Measurements from ENCODE around the gene ALG8.
"Not testable (repeated sequence)": the region's sequence is repeated elsewhere in the genome, so short reads cannot be mapped to it uniquely, and the experiment has no call there.

Gene ALG8

GRCh38 chr11:78077592-78077991, 61.8 kb downstream of the ALG8 start:
- H3K4me3 Mint-ChIP-seq, result peak overlapping the region; percentile 95
- not testable (repeated sequence) for H3K27me3 Mint-ChIP-seq, H3K9me3 Mint-ChIP-seq, H3K27ac Mint-ChIP-seq
- H3K4me1 Mint-ChIP-seq (ENCODE audit: low read depth), result peaks cover 58% of the 10 kb centered on the region
- peaks cover 21% of the 10 kb centered on the region for H3K36me3 Mint-ChIP-seq (ENCODE audit: low read depth)

DNA sequence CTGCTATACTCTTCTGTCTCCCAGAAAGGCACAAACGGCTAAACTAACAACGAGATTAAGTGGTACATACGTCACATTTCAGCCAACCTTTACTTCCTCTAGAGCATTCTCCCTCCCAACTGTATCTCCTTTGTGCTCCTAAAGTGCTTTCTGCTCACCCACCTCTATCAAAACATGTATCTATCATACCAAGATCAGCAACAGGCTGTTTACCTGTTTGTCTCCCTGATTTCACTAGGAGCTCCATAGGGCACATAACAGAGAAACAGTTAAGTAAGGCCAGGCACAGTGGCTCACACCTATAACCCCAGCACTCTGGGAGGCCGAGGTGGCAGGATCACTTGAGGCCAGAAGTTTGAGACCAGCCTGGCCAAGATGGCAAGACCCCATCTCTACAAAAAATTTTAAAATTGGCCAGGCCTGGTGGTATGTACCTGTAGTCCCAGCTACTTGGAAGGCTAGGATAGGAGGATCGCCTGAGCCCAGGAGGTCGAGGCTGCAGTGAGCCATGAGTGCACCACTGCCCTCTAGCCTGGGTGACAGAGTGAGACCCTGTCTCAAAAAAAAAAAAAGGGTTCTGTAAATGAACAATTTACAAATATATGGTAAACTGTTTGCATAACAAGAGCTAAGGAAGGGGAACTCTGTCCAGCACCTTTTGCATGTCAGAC, 62.6 kb downstream of the ALG8 start:
- H3K27ac Mint-ChIP-seq, result no peak overlapping the region
- H3K4me3 Mint-ChIP-seq, result peak overlapping the region; percentile 1
- H3K4me1 Mint-ChIP-seq (ENCODE audit: low read depth), result peaks cover 61% of the 10 kb centered on the region
- H3K27me3 Mint-ChIP-seq, result no peaks in the 10 kb centered on the region
- peaks cover 26% of the 10 kb centered on the region for H3K36me3 Mint-ChIP-seq (ENCODE audit: low read depth)
- H3K9me3 Mint-ChIP-seq, result no peaks in the 10 kb centered on the region

GRCh38 chr11:78074756-78075155, 64.7 kb downstream of the ALG8 start:
- H3K27ac Mint-ChIP-seq, result no peak overlapping the region
- H3K36me3 Mint-ChIP-seq (ENCODE audit: low read depth), result peaks cover 40% of the 10 kb centered on the region
- H3K4me3 Mint-ChIP-seq, result no peak overlapping the region
- no peaks in the 10 kb centered on the region for H3K9me3 Mint-ChIP-seq
- no peaks in the 10 kb centered on the region for H3K27me3 Mint-ChIP-seq
- peaks cover 40% of the 10 kb centered on the region for H3K4me1 Mint-ChIP-seq (ENCODE audit: low read depth)

DNA sequence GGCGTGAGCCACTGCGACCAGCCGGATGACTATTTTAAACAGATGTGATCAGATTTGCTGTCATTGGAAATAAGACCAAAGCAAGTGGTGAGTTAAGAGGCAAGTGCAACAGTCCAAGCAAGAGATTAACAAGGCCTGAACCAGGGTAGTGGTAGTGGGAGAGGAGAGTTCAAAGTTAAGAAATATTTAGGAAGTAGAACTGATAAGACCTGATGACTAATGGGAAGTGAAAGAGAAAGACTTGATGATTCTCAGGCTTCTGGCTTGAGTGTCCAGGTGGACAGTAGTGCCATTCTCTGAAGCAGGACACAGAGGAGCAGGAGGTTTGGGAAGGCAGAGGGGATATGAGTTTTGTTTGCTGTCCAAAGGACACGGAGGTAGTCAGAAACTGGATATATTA, 67.0 kb downstream of the ALG8 start:
- Mint-ChIP-seq H3K4me3 (no peak overlapping the region), H3K4me1 (ENCODE audit: low read depth) (peaks cover 29% of the 10 kb centered on the region), H3K36me3 (ENCODE audit: low read depth) (peaks cover 58% of the 10 kb centered on the region), H3K9me3 (no peaks in the 10 kb centered on the region), H3K27ac (peak overlapping the region; percentile 24), H3K27me3 (no peaks in the 10 kb centered on the region)

- Mint-ChIP-seq H3K36me3 (ENCODE audit: low read depth) (peaks cover 61% of the 10 kb centered on the region), H3K4me3 (no peak overlapping the region), H3K4me1 (ENCODE audit: low read depth) (peaks cover 24% of the 10 kb centered on the region), H3K27ac (no peak overlapping the region), H3K27me3 (no peaks in the 10 kb centered on the region), H3K9me3 (no peaks in the 10 kb centered on the region)
Measured at GRCh38 chr11:78071717-78072116, 67.7 kb downstream of the ALG8 start.

GRCh38 chr11:78070621-78071020, 68.8 kb downstream of the ALG8 start:
- H3K9me3 Mint-ChIP-seq, result no peaks in the 10 kb centered on the region
- no peaks in the 10 kb centered on the region for H3K27me3 Mint-ChIP-seq
- peaks cover 56% of the 10 kb centered on the region for H3K36me3 Mint-ChIP-seq (ENCODE audit: low read depth)
- H3K4me3 Mint-ChIP-seq, result no peak overlapping the region
- peaks cover 13% of the 10 kb centered on the region for H3K4me1 Mint-ChIP-seq (ENCODE audit: low read depth)
- H3K27ac Mint-ChIP-seq, result no peak overlapping the region

- Mint-ChIP-seq H3K9me3 (no peaks in the 10 kb centered on the region), H3K27me3 (no peaks in the 10 kb centered on the region), H3K4me1 (ENCODE audit: low read depth) (peaks cover 6% of the 10 kb centered on the region)
Measured at GRCh38 chr11:78069465-78069864, 70.0 kb downstream of the ALG8 start.

GRCh38 chr11:78067704-78068103, 71.7 kb downstream of the ALG8 start:
- H3K27ac Mint-ChIP-seq, result no peak overlapping the region
- H3K27me3 Mint-ChIP-seq, result no peaks in the 10 kb centered on the region
- H3K36me3 Mint-ChIP-seq (ENCODE audit: low read depth), result peaks cover 48% of the 10 kb centered on the region
- H3K9me3 Mint-ChIP-seq, result no peaks in the 10 kb centered on the region
- peaks cover 5% of the 10 kb centered on the region for H3K4me1 Mint-ChIP-seq (ENCODE audit: low read depth)
- no peak overlapping the region for H3K4me3 Mint-ChIP-seq

More at GRCh38 chr11:78069465-78069864, 70.0 kb downstream of the ALG8 start:
- Mint-ChIP-seq H3K27ac (no peak overlapping the region), H3K4me3 (no peak overlapping the region), H3K36me3 (ENCODE audit: low read depth) (peaks cover 52% of the 10 kb centered on the region)

- Mint-ChIP-seq H3K9me3 (no peaks in the 10 kb centered on the region), H3K27me3 (no peaks in the 10 kb centered on the region), H3K27ac (no peak overlapping the region), H3K4me3 (no peak overlapping the region), H3K36me3 (ENCODE audit: low read depth) (peaks cover 39% of the 10 kb centered on the region), H3K4me1 (ENCODE audit: low read depth) (no peaks in the 10 kb centered on the region)
Measured at GRCh38 chr11:78066471-78066870, 73.0 kb downstream of the ALG8 start.

- Mint-ChIP-seq H3K4me3 (no peak overlapping the region), H3K4me1 (ENCODE audit: low read depth) (no peaks in the 10 kb centered on the region), H3K27me3 (no peaks in the 10 kb centered on the region), H3K27ac (no peak overlapping the region), H3K36me3 (ENCODE audit: low read depth) (peaks cover 32% of the 10 kb centered on the region), H3K9me3 (no peaks in the 10 kb centered on the region)
Measured at GRCh38 chr11:78065203-78065602, 74.2 kb downstream of the ALG8 start.

DNA sequence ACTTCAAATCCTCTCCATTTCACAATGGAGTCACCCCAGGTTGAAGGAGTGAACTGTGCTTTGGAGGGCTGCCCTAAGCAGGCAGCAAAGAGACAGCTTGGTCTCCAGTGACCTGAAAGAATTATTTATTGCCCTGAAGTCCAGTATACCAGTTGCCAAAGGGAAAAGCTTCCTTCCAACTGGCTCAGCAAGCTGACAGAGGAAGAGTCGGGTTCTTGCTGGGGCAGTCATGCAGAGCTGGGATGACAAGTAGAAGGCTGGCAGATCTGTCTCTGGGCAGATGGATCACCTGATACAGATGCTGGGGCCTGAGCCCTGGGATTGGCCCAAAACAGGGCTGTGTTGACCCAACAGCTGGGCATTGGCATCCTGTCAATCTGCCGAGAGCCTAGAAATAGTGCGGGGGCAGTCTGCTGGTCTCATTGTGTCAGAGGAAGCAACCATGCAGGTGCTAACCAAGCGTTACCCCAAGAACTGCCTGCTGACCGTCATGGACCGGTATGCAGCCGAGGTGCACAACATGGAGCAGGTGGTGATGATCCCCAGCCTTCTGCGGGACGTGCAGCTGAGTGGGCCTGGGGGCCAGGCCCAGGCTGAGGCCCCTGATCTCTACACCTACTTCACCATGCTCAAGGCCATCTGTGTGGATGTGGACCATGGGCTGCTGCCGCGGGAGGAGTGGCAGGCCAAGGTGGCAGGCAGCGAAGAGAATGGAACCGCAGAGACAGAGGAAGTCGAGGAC, 75.8 kb downstream of the ALG8 start, which contains the start of gene THRSP:
TSS of gene THRSP (plus strand) at position 422 of the 742 bp plus-strand sequence. CDS start at position 443, 21 bp downstream.
- peaks cover 18% of the 10 kb centered on the region for H3K36me3 Mint-ChIP-seq (ENCODE audit: low read depth)
- H3K27ac Mint-ChIP-seq, result no peak within 1 kb of the TSS
- H3K27me3 Mint-ChIP-seq, result no peaks in the 10 kb centered on the region
- H3K4me3 Mint-ChIP-seq, result no peak within 1 kb of the TSS
- H3K9me3 Mint-ChIP-seq, result no peaks in the 10 kb centered on the region
- H3K4me1 Mint-ChIP-seq (ENCODE audit: low read depth), result no peaks in the 10 kb centered on the region

DNA sequence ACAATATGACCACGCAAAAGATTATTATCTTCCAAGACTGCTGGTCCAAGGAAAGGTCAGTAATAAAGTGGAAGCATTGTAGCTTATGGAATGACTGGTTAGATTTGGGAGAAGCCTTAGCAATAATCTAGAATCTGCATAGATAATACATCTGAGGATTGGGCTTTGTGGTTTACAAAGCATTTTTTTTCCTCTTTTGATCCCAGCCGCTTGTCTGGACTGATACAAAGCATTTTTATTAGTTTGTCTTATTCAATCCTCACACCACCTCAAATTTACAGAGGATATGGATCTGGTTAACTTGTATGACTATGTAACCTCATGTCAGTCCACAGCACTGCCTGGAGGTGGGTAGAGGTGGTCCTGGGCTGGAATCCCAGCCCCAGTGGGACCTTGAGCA, 76.8 kb downstream of the ALG8 start:
- Mint-ChIP-seq H3K4me3 (no peak overlapping the region), H3K9me3 (no peaks in the 10 kb centered on the region), H3K36me3 (ENCODE audit: low read depth) (peaks cover 12% of the 10 kb centered on the region), H3K27ac (no peak overlapping the region), H3K4me1 (ENCODE audit: low read depth) (no peaks in the 10 kb centered on the region), H3K27me3 (no peaks in the 10 kb centered on the region)

DNA sequence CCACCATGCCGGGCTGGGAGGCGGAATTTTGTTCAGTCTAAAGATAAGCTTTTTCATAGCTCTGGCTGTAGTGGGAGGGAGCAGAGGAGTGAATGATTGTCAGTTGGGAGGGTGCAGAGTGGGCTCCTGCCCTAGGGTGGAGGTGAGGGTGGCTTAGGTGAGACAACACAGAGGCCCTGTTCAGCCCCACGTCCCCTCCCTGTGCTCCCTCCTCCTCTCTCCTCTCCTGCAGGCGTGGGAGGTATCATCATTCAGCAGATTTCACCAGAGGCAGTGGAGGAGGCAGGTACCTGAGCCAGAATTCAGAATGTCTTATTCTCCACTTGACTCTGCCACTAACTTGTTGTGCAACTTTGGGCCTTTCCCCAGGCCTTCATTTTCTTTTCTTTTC, 77.5 kb downstream of the ALG8 start:
- H3K9me3 Mint-ChIP-seq, result no peaks in the 10 kb centered on the region
- H3K27me3 Mint-ChIP-seq, result no peaks in the 10 kb centered on the region
- H3K36me3 Mint-ChIP-seq (ENCODE audit: low read depth), result peaks cover 7% of the 10 kb centered on the region
- H3K4me3 Mint-ChIP-seq, result no peak overlapping the region
- no peaks in the 10 kb centered on the region for H3K4me1 Mint-ChIP-seq (ENCODE audit: low read depth)
- no peak overlapping the region for H3K27ac Mint-ChIP-seq

- H3K27ac Mint-ChIP-seq, result no peak overlapping the region
- H3K36me3 Mint-ChIP-seq (ENCODE audit: low read depth), result peaks cover 4% of the 10 kb centered on the region
- H3K9me3 Mint-ChIP-seq, result no peaks in the 10 kb centered on the region
- H3K4me3 Mint-ChIP-seq, result no peak overlapping the region
- H3K4me1 Mint-ChIP-seq (ENCODE audit: low read depth), result no peaks in the 10 kb centered on the region
- no peaks in the 10 kb centered on the region for H3K27me3 Mint-ChIP-seq
Measured at GRCh38 chr11:78061088-78061920, 78.1 kb downstream of the ALG8 start.

- Mint-ChIP-seq H3K27me3 (no peaks in the 10 kb centered on the region), H3K4me1 (ENCODE audit: low read depth) (no peaks in the 10 kb centered on the region), H3K27ac (no peak overlapping the region)
Measured at GRCh38 chr11:78060533-78060932, 78.9 kb downstream of the ALG8 start.

More at GRCh38 chr11:78060533-78060932, 78.9 kb downstream of the ALG8 start:
- H3K36me3 Mint-ChIP-seq (ENCODE audit: low read depth), result peaks cover 3% of the 10 kb centered on the region
- no peak overlapping the region for H3K4me3 Mint-ChIP-seq
- no peaks in the 10 kb centered on the region for H3K9me3 Mint-ChIP-seq
